Fibroblast of the aortic adventitia (primary cell): ENCODE data around the gene ANO9. TPM values are rescaled to one million over a fixed set of nuclear protein-coding genes. Genes with fewer than 3 reads are reported as not detected.

ENCODE experiments used
- DNase-seq: peaks from one replicate; pipeline ENCODE4 v3.0.0-alpha.2; 2010; ENCODE audit warnings: low read depth
- H3K4me3 ChIP-seq: 2 replicates; pipeline ENCODE4 v1.5.1; 2011; ENCODE audit warnings: low read depth, mild to moderate bottlenecking, control low read depth, low read length, moderate library complexity
- total RNA-seq: library from RNA; depleted of rRNA; stranded (reverse); fragments of >200 nt; gene quantifications from 2 replicates; pipeline ENCODE4 v1.2.3, GENCODE V29; 2012; ENCODE audit warnings: low replicate concordance
- TF ChIP-seq, protein P1 (sequence below): IDR thresholded peaks from 2 replicates; pipeline ENCODE4 v1.5.1; 2011; ENCODE audit warnings: mild to moderate bottlenecking, low read length, control low read depth, inconsistent platforms; ENCODE audit not compliant: insufficient read depth

The ANO9 gene
- total RNA-seq, 1 donor = not detected

DNA sequence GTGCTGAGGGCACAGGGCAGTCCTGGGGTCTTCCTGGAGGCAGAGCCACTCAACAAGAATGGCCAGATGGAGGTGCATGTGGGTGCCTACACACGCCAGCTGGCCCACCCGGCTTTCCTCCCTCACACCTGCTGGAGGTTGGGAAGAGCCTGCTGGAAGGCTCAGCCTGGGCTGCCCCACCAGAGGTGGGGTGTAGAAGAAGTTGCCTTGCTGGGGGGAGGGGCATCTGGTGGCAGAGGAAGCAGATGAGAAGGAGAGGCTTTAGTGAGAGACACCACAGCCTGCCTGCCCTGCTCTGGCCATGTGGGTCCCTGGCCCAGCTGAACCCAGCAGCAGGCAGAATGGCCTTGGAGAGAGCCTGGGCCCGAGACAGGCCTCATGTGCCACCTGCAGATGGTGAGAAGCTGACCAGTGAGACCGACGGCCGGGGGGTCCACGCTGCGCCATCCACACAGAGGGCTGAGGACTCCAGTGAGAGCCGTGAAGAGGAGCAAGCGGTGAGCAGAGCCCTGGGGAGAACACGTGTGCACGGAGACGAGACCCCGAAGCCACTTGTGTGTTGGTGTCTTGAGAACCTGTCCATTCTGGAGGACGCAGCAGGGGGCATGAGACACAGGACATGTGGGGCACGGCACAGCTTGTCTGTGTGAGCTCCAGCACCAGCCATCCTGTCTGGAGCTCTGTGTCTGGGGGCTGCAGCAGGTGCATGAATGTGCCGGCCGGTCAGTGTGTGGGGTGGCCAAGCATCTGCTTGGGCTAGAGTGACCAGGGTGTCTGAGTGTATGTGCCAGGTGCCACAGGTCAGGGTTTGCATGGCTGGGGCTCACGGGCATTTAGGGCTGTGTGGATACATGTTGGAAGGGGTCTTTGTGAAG, 69.9 kb downstream of the ANO9 start:
- TF ChIP-seq, protein P1, sequence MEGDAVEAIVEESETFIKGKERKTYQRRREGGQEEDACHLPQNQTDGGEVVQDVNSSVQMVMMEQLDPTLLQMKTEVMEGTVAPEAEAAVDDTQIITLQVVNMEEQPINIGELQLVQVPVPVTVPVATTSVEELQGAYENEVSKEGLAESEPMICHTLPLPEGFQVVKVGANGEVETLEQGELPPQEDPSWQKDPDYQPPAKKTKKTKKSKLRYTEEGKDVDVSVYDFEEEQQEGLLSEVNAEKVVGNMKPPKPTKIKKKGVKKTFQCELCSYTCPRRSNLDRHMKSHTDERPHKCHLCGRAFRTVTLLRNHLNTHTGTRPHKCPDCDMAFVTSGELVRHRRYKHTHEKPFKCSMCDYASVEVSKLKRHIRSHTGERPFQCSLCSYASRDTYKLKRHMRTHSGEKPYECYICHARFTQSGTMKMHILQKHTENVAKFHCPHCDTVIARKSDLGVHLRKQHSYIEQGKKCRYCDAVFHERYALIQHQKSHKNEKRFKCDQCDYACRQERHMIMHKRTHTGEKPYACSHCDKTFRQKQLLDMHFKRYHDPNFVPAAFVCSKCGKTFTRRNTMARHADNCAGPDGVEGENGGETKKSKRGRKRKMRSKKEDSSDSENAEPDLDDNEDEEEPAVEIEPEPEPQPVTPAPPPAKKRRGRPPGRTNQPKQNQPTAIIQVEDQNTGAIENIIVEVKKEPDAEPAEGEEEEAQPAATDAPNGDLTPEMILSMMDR = no peak
- DNase-seq = no peak
- H3K4me3 ChIP-seq = no peak overlapping the region

DNA sequence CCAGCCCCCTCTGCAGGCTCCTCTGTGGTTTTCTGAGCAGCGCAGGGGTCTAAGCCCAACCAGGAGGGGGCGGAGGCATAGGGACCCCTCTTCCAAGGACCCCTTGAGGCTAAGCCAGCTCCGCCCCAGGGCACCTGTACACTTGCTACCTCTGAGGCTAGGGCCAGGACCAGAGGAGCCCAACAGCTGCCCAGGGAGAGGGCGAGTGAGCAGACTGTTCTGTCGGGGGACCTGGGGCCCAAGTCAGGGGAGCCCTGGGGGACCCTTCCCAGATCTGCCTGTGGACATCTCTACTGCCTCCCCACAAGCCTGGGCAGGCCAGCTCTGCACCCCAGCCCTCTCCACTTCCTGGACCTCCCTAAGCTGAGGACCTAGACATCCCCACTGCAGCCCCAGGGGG, 70.8 kb downstream of the ANO9 start:
- TF ChIP-seq, protein P1 = no peak
- no peak for DNase-seq

DNA sequence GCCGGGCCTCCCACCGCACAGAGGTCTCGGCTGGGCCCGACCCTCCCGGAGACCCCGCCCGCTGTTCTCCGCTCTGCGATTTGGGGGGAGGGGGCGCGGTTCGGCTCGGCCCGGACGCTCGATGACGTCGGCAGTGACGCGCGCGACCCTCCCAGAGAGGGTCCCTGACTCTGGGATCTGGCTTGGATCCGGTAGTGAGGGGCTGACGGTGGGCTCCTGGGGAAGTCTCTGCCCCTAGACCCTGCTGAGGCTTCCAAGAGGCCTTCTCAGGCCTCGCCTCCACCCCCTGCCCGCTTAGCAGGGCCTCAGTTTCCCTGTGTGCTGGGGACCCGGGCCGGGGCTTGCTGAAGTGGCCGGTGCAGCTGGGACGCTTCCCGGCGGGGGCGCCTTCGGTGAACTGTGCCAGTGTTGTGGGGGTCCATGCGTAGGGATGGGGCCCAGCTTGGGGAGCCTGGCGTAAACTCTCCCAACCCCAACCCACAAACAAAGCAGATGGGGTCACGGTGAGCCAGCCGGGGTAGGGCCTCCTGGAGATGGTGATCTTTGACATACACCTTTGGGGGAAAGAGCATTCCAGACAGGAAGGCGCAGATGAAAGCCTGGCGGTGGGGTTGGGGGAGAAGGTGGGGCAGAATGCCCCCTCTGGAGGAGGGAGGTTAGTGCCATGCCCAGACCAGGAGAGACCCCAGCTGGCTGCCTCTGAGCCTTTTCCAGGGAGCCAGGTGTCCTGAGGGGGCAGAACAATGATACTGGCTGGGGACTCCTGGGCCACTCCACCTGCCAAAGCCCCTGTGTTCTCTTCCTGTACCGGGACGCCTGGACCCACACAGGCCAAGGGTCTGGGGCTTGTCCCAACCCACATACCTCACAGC, 71.5 kb downstream of the ANO9 start:
- TF ChIP-seq, protein P1 = no peak
- DNase-seq = no peak
- peak overlapping the region; percentile 64 for H3K4me3 ChIP-seq

More for the DNA sequence above, 70.8 kb downstream of the ANO9 start:
- no peak overlapping the region for H3K4me3 ChIP-seq

DNA sequence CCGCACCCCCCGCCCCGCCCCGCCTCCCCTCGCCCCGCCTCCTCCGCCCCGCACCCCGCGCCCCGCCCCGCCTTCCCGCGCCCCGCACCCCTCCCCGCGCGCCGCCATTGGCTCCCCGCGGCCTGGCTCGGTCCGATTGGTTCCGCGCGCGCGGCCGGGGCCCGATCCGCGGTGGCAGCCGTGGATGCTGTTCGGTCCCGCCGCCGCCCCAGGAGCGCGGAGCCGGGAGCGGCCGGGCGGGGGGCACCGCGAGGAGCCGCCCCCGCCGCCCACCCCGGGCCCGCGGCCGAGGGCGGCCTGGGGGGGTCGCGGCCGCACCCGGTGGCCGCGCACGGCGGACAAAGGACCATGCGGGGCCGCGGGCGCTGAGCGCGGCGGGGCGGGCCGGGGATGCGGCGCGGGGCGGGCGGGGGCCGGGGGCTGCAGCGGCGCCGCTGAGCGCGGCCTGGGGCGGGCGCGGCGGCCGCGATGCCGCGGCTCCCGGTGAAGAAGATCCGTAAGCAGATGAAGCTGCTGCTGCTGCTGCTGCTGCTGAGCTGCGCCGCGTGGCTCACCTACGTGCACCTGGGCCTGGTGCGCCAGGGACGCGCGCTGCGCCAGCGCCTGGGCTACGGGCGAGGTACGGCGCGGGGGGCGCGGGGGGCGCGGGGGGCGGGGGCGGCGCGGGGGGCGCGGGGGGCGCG, 72.3 kb downstream of the ANO9 start, which contains the start of gene B4GALNT4:
TSS of gene B4GALNT4 (plus strand) at position 164 of the 683 bp plus-strand sequence. CDS start at position 469, 305 bp downstream.
- TF ChIP-seq, protein P1 = no peak
- peak; percentile 22 for DNase-seq
- peak within 1 kb of the TSS; percentile 67 for H3K4me3 ChIP-seq

DNA sequence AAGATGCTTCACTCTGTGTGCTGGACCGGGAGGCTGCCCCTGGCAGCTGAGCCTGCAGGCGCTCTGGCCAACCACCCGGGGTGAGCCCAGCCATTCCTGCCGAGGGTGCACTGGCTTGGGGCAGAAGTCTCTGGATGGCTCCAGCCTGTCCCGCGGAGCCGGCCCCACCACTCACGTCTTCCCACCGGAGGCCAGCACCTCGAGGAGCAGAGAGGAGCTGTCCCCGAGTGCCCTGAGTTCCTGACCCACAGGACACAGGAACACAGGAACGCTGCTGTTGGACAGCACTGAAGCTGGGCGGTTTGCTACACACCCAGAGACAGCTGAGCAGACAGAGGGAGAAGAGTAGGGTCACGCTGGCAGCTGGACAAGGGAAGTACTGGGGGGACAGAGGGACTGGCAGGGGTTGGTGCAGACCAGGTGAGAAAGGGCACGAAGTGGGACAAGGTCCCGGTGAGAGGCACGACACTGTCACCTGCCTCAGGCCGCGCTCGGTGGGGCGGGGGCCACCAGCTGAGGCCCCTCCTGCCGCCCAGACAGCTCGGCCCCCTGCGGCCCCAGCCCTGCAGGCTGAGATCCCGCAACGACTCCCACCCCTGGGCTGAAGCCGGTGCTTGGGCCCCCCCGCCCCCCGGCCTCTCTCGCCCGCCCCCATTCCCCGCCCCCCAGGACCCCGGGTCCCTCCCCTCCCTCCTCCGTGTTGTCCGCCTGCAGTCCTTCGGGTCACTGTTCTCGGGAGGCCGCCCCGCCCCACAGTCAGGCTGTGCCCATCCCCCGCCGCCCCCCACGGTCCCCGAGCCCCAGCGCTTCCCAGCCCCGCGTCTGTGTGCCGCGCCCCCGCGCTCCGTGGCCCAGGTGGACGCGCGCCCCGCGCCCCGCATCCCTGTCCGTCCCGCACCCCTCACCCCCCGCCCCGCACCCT, 73.1 kb downstream of the ANO9 start:
- TF ChIP-seq, protein P1 = no peak
- H3K4me3 ChIP-seq = peak overlapping the region; percentile 50
- DNase-seq = peak; percentile 8
